Smooth muscle cell of the umbilical artery (primary cell): ENCODE data around the gene EIF4EBP2. TPM values are rescaled to one million over a fixed set of nuclear protein-coding genes. Genes with fewer than 3 reads are reported as not detected.

Source experiments
- total RNA-seq: library from RNA; depleted of rRNA; stranded (reverse); fragments of >200 nt; gene quantifications from 2 replicates; pipeline ENCODE4 v1.2.3, GENCODE V29; 2014

EIF4EBP2 gene
- 43.9 and 63.6 TPM in 2 replicates for total RNA-seq

DNA sequence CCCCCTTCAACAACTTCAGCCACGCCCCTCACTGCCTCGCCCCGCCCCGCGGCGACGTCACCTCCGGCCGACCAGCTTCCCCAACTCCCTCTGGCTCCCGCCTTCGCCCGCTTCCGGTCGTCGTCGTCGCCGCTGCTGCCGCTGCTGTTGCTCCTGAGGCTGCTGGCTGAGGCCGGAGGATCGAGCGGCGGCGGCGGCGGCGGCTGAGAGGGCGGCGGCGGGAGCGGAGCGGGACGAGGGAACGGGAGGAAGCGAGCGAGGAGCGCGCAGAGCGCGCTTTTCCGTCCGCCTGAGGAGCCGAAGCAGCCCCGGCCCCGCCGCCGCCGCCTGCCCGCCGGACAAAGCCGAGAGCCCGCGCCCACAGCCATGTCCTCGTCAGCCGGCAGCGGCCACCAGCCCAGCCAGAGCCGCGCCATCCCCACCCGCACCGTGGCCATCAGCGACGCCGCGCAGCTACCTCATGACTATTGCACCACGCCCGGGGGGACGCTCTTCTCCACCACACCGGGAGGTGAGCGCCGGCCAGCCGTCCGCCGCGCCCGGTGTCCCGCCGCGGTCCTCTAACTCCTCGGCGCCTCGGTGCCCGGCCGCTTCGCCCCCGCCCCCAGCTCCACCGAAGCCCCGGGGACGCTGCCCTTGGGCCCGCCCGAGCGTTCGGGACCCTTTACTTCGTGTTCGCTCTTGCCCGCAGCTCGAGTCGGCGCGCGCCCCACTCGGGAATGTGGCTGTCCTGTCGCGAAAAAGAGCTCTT is at the start of gene EIF4EBP2:
Gene EIF4EBP2 (plus strand): TSS at position 110 of the 751 bp plus-strand sequence. CDS start 257 bp downstream, at position 367.

GRCh38 chr10:70441161-70441894 is 37.4 kb downstream of the EIF4EBP2 start, which contains the start of gene NODAL:
NODAL (minus strand) TSS chr10:70441681; CDS start chr10:70441667, 14 bp downstream.

Other genes with a start within 250 kb of the EIF4EBP2 start
- 170 and 262 TPM in 2 replicates for gene SAR1A, start 233.6 kb upstream of the EIF4EBP2 start, total RNA-seq
- 192 and 209 TPM in 2 replicates for gene PPA1, start 170.7 kb upstream of the EIF4EBP2 start, total RNA-seq
- gene NPFFR1, start 120.1 kb upstream of the EIF4EBP2 start, total RNA-seq: not detected in 2 replicates
- gene LRRC20, start 21.5 kb upstream of the EIF4EBP2 start, total RNA-seq: 4.8 and 10.4 TPM in 2 replicates
- gene NODAL, start 37.5 kb downstream of the EIF4EBP2 start, total RNA-seq: not detected in 2 replicates
- 0.14 TPM in 1 of 2 replicates, not detected in the other for gene PALD1, start 74.6 kb downstream of the EIF4EBP2 start, total RNA-seq
- gene PRF1, start 198.6 kb downstream of the EIF4EBP2 start, total RNA-seq: not detected in 2 replicates